Fibroblast of the aortic adventitia (primary cell): Measurements from ENCODE around the gene PLXNA4. TPM values are rescaled to one million over a fixed set of nuclear protein-coding genes. Genes with fewer than 3 reads are reported as not detected.

ENCODE experiments used
- DNase-seq: peaks from one replicate; pipeline ENCODE4 v3.0.0-alpha.2; 2010; ENCODE audit warnings: low read depth
- H3K4me3 ChIP-seq: 2 replicates; pipeline ENCODE4 v1.5.1; 2011; ENCODE audit warnings: low read depth, mild to moderate bottlenecking, control low read depth, low read length, moderate library complexity
- total RNA-seq: library from RNA; depleted of rRNA; stranded (reverse); fragments of >200 nt; gene quantifications from 2 replicates; pipeline ENCODE4 v1.2.3, GENCODE V29; 2012; ENCODE audit warnings: low replicate concordance
- TF ChIP-seq, protein P1 (sequence below): IDR thresholded peaks from 2 replicates; pipeline ENCODE4 v1.5.1; 2011; ENCODE audit warnings: mild to moderate bottlenecking, low read length, control low read depth, inconsistent platforms; ENCODE audit not compliant: insufficient read depth

PLXNA4 gene
- total RNA-seq, 1 donor = 3.0 TPM

DNA sequence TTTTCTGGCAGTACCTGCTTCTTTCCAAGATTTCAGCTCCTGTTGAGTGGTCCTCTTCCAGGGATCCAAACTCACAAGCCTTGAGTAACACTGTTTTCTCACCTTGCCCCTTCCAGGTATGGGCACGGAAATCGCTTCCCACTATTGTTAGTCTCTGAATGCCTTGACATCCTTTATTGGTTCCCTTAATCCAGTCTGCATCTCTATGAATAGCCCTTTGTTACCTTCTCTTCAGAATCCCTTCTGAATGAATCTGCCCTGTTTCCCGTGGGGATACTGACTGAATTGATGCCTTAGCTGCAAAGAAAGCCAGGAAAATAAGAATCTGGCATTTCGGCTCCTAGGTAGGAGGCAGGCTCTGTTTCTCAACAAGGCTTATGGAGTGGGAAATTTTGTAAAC lies 467.7 kb downstream of the PLXNA4 start:
- TF ChIP-seq, protein P1, sequence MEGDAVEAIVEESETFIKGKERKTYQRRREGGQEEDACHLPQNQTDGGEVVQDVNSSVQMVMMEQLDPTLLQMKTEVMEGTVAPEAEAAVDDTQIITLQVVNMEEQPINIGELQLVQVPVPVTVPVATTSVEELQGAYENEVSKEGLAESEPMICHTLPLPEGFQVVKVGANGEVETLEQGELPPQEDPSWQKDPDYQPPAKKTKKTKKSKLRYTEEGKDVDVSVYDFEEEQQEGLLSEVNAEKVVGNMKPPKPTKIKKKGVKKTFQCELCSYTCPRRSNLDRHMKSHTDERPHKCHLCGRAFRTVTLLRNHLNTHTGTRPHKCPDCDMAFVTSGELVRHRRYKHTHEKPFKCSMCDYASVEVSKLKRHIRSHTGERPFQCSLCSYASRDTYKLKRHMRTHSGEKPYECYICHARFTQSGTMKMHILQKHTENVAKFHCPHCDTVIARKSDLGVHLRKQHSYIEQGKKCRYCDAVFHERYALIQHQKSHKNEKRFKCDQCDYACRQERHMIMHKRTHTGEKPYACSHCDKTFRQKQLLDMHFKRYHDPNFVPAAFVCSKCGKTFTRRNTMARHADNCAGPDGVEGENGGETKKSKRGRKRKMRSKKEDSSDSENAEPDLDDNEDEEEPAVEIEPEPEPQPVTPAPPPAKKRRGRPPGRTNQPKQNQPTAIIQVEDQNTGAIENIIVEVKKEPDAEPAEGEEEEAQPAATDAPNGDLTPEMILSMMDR = no peak
- no peak for DNase-seq
- no peak overlapping the region for H3K4me3 ChIP-seq

DNA sequence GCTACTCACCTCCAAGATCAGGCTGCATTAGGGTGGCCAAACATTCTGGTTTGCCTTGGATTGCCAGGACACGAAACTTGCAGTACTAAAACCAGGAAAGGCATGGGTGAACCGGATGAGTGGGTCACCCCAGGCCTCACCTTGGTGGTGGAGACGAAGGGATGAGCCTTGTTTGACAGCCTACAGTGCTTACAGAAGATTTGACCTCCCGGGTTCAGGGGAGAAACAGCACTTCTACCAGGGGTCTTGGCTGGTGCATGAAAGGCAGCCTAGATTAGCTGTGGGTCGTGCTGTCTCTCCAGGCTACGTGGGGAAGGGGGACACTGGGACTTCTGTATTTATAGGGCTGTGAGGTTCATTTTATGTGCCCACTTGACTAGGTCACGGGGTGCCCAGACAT lies 469.8 kb downstream of the PLXNA4 start:
- H3K4me3 ChIP-seq = no peak overlapping the region
- no peak for DNase-seq
- TF ChIP-seq, protein P1 = no peak

DNA sequence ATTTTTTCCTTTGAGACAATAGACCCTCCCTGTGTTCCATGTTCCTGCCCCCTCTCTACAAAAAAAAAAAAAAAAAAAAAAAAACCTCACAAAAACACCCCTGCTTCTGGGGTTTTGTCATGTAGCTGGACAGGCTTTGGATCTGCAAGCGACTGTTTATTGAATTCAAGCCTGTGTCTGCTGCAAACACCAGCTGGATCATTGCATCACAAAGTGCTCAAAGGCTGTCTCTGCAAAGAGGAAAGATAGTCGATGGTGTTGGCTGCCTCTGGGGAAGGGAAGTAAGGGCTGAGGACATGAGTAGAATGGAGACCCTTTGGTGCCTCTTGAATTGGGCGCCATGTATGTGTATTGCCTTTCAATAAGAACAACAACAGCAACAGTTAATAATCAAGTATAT lies 471.2 kb downstream of the PLXNA4 start:
- no peak for DNase-seq
- TF ChIP-seq, protein P1 = no peak
- H3K4me3 ChIP-seq = no peak overlapping the region

DNA sequence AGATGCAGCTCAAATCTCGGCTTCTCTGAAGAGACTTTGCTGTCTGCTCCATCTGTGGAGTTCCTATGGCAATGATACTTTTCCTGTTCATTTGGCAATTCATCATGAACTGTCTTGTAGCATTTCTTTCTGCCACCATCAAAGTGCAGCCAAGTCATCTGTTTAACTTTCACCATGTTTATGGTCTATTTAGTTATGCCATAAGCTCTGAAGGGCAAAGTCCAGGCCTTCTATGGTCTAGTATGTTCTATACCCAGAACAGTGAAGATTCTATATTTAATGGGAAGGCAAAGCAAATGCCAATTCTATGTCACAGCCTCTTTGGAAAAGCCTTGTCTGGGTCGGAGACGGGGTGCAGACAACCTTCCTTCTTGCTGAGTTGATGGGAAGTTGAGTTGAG lies 472.6 kb downstream of the PLXNA4 start:
- DNase-seq = no peak
- TF ChIP-seq, protein P1 = no peak
- no peak overlapping the region for H3K4me3 ChIP-seq

DNA sequence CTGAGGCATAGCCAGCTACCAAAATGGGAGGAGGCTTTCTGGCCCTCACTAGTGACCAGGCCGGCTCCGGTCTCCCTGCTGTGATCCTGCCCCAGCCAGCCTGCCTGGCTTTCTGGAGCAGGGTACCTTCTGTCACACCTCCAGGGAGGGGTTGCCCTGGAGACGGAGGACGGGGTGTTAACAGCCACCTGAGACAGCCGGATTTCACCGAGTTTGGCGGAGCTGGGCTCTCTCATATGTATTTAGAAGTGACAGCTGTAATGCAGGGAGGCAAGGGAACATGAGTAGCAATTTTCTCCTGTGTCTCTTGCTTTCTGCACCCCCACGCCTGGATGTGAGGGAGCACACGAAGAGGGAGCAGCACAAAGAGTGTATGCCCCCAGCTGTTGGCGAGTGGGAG lies 473.3 kb downstream of the PLXNA4 start:
- no peak for DNase-seq
- H3K4me3 ChIP-seq = no peak overlapping the region
- TF ChIP-seq, protein P1 = no peak

DNA sequence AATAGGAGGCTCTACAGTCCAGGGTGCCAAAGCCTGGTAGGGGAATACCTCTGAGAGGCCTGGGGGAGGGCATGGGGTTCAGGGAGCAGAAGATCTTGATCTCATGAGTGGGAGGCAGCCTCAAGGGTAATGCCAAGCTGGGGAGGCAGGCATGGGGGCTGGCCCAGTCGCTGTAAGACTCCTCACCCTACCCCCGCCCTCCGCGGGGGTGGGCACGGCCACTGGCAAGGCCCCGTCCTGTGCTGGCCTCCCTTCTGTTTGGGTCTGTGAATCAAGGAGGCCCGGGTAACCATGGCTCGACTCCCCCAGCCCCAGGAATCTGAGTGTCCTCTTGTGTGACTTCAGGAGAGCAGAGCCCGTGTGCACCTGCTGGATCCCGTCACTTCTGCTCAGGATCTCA lies 473.9 kb downstream of the PLXNA4 start:
- TF ChIP-seq, protein P1 = no peak
- H3K4me3 ChIP-seq = no peak overlapping the region
- no peak for DNase-seq

DNA sequence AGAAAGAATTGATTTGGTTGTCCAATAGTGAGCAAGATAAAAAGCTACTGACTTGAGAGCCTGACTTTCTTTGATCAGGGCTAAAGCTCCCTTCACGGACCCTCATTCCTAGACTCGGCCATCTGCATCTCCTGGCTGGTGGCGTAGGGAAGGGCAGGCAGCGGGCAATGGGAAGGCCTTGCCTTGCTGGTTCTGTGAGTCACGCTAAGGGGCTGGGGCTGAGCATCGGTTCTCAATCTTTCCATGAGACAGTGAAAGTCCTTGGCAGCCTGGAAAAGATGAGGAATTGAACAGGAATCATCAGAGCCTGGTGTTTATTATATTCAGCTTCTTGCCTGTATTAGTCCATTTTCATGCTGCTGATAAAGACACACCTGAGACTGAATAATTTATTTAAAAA lies 475.3 kb downstream of the PLXNA4 start:
- DNase-seq = no peak
- TF ChIP-seq, protein P1 = no peak
- no peak overlapping the region for H3K4me3 ChIP-seq
